HG03442 (cell line): ENCODE data around the gene UBTF.

Experiments used
- ATAC-seq: cut with Tn5 transposase; IDR thresholded peaks from one replicate; pipeline ENCODE4 v1.9.1; 2021; ENCODE audit warnings: mild to moderate bottlenecking, moderate library complexity; ENCODE audit not compliant: unreplicated experiment

Gene UBTF

DNA sequence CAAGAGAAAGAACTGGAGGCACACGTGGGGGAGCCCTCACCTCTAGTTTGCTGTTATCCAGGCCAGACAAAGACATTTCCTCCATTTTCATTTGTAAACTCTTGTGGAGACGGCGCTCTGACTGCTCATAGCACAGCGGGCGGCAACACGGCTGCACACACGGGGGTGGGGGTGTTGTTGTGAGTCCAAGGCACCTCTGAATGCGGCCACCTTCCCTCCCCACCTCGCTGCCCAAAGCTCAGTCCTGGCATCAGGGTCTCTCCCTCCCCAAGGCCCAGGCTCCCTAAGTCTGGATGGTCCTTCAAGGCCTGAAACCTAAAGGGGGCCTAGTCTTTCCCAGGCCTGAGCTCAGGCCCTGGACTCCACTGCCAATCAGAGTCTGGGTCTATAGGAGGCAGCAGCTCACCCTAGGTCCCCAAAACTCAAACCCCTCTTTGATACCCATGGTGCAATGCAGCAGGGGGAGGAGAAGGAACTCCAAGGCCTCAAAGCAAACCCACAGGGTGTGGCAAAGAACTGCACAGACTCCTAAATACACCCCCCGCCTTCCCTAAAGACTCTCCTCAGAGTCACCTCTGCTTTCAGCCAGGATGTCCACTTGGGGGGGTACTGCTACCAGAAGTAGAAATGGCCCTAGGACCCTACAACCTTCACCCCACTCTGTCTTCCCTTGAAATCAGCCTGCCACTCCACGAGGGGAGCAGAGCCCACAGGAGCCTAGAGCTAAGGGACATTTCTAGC lies 21.3 kb downstream of the UBTF start:
- ATAC-seq = no peak

GRCh38 chr17:44197107-44197506 lies 22.4 kb downstream of the UBTF start:
- no peak for ATAC-seq

GRCh38 chr17:44193326-44194084 lies 26.0 kb downstream of the UBTF start:
- no peak for ATAC-seq

DNA sequence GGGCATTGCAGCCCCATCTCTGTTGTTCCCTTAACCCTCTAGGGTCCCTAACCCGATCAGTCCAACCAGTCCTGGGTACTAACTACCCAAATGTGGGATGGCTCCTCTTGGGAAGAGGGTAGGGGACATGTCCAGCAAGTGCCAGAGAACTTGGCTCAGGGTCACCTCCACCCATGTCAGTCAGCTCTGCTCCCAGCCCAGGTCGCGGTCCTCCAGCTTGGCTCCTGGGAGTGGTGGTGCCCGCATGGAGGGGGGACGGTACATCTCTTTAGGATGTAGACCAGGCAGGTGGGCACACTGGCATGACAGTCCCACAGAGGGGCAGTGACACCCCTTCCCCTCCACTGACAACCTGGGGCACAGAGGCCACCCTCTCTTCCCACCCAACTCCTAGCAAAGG lies 26.7 kb downstream of the UBTF start:
- no peak for ATAC-seq

- ATAC-seq = no peak
Measured at GRCh38 chr17:44191941-44192496, 27.5 kb downstream of the UBTF start.

DNA sequence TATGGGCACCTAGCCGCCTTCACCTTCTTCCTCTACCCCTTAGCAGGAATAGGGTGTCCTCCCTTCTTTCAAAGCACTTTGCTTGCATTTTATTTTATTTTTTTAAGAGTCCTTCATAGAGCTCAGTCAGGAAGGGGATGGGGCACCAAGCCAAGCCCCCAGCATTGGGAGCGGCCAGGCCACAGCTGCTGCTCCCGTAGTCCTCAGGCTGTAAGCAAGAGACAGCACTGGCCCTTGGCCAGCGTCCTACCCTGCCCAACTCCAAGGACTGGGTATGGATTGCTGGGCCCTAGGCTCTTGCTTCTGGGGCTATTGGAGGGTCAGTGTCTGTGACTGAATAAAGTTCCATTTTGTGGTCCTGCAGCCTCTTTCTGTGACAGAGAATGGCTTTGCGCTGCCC lies 28.1 kb downstream of the UBTF start:
- ATAC-seq = no peak

DNA sequence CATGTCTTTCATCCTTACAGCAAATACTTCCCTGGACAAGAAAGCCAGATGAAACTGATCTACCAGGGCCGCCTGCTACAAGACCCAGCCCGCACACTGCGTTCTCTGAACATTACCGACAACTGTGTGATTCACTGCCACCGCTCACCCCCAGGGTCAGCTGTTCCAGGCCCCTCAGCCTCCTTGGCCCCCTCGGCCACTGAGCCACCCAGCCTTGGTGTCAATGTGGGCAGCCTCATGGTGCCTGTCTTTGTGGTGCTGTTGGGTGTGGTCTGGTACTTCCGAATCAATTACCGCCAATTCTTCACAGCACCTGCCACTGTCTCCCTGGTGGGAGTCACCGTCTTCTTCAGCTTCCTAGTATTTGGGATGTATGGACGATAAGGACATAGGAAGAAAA lies 29.0 kb downstream of the UBTF start:
- ATAC-seq = no peak

GRCh38 chr17:44188576-44189403 lies 30.7 kb downstream of the UBTF start:
- no peak for ATAC-seq

GRCh38 chr17:44187131-44187899 lies 32.2 kb downstream of the UBTF start:
- peak; percentile 36 for ATAC-seq

- ATAC-seq = peak; percentile 89
Measured at GRCh38 chr17:44186307-44187130, 33.0 kb downstream of the UBTF start, which contains the start of gene TMUB2. TMUB2 (plus strand) TSS chr17:44186972; CDS start chr17:44187709, 737 bp downstream.

GRCh38 chr17:44184212-44184810 lies 35.2 kb downstream of the UBTF start:
- ATAC-seq = no peak

- no peak for ATAC-seq
Measured at GRCh38 chr17:44183024-44183423, 36.5 kb downstream of the UBTF start.

- ATAC-seq = no peak
Measured at GRCh38 chr17:44178133-44178532, 41.3 kb downstream of the UBTF start.

DNA sequence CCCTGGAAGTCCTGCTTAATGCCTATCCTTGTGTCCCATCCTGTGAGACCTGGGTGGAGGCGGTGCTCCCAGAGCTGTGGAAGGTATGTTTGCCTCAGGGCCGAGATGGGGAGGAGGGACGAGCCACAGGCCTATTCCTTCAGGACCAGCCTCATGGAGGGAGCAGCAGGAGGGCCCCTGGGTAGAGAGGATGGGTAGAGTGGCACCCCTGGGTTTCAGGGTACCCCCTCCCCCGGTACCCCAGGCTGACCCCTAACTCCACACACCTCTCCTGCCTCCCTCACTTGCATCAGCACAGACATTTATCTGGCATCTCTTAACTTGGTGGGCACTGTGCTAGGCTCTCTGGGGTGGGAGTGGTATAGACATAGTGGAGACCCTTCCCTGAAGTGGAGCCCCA lies 41.8 kb downstream of the UBTF start:
- no peak for ATAC-seq

- no peak for ATAC-seq
Measured at GRCh38 chr17:44176671-44177501, 42.6 kb downstream of the UBTF start.

GRCh38 chr17:44176257-44176656 lies 43.2 kb downstream of the UBTF start:
- no peak for ATAC-seq

DNA sequence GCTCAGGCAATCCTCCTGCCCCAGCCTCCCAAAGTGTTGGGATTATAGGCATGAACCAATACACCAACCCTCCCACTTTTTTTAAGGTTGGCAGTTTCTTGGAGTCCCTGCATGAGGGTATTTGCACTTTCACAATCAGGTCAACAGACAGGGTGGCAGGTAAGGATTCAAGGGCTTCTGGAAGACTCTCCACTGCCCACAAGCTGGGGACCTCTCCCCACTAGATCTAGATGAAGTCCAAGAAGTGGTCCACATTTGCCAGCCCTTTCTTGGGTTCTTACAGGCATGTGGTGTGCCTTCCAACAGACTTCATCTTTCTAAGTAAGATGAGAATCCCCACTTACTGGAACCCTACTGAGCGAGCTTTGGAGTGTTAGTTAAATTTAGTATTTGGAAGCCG lies 45.0 kb downstream of the UBTF start:
- ATAC-seq = no peak

DNA sequence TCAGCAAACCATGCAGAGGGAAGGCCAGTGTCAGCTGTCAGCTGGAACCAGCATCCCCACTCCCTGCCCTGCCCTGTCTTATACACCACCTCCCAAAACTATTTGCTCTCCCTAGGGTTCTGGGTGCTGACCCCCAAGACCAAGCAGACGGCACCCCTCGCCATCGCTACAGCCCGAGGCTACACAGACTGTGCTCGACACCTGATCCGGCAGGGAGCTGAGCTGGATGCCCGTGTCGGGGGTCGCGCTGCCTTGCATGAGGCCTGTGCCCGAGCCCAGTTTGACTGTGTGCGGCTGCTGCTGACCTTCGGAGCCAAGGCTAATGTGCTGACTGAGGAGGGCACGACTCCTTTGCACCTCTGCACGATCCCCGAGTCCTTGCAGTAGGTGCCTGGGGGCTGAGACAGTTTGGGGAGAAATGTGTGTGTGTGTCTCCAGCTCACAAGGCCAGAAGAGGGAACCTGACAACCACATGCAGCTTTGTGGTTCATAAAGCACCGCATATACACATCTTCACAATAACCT lies 47.5 kb downstream of the UBTF start:
- ATAC-seq = no peak
